KMS-11 (cell line): Measurements from ENCODE around the gene CPNE8.

Experiments used
- H2AFZ ChIP-seq: fragments of 200-600 bp; sonication (generic); 2 replicates; pipeline ENCODE4 v1.6.1; 2016; ENCODE audit warnings: antibody characterized with exemption, mixed run types, low read depth
- H3K27ac ChIP-seq: fragments of 200-600 bp; sonication (generic); 2 replicates; pipeline ENCODE4 v1.6.1; 2016; ENCODE audit warnings: mild to moderate bottlenecking, mixed run types
- H3K27me3 ChIP-seq: fragments of 200-600 bp; sonication (generic); 2 replicates; pipeline ENCODE4 v1.6.1; 2017; ENCODE audit warnings: mild to moderate bottlenecking, low read depth, mixed run types, moderate library complexity; ENCODE audit not compliant: insufficient read depth
- H3K36me3 ChIP-seq: fragments of 200-600 bp; sonication (generic); 2 replicates; pipeline ENCODE4 v1.6.1; 2017; ENCODE audit warnings: mild to moderate bottlenecking, mixed run types; ENCODE audit not compliant: insufficient read depth
- H3K4me1 ChIP-seq: fragments of 200-600 bp; sonication (generic); 2 replicates; pipeline ENCODE4 v1.6.1; 2016; ENCODE audit warnings: mild to moderate bottlenecking, low read depth, mixed run types; ENCODE audit not compliant: poor library complexity, severe bottlenecking
- H3K4me2 ChIP-seq: fragments of 200-600 bp; sonication (generic); 2 replicates; pipeline ENCODE4 v1.7.0; 2016; ENCODE audit warnings: mild to moderate bottlenecking, mixed run types
- H3K4me3 ChIP-seq: fragments of 200-600 bp; sonication (generic); IDR thresholded peaks from 2 replicates; pipeline ENCODE4 v1.6.1; 2017; ENCODE audit warnings: low read depth, low read length, mixed read lengths; ENCODE audit not compliant: insufficient read depth
- H3K79me2 ChIP-seq: fragments of 200-600 bp; sonication (generic); 2 replicates; pipeline ENCODE4 v1.6.1; 2016; ENCODE audit warnings: low read depth, mixed run types; ENCODE audit not compliant: insufficient read depth
- H3K9ac ChIP-seq: fragments of 200-600 bp; sonication (generic); 2 replicates; pipeline ENCODE4 v1.6.1; 2016; ENCODE audit warnings: mild to moderate bottlenecking, mixed run types
- H4K20me1 ChIP-seq: fragments of 200-600 bp; sonication (generic); 2 replicates; pipeline ENCODE4 v1.6.1; 2016; ENCODE audit warnings: mild to moderate bottlenecking, mixed run types; ENCODE audit not compliant: insufficient read depth
- TF ChIP-seq, protein P1 (sequence below): fragments of 200-600 bp; sonication (generic); conservative IDR thresholded peaks from 2 replicates; pipeline ENCODE4 v1.6.1; 2017; ENCODE audit warnings: low read depth, mild to moderate bottlenecking, antibody characterized with exemption, low read length, moderate library complexity, mixed read lengths

The CPNE8 gene

DNA sequence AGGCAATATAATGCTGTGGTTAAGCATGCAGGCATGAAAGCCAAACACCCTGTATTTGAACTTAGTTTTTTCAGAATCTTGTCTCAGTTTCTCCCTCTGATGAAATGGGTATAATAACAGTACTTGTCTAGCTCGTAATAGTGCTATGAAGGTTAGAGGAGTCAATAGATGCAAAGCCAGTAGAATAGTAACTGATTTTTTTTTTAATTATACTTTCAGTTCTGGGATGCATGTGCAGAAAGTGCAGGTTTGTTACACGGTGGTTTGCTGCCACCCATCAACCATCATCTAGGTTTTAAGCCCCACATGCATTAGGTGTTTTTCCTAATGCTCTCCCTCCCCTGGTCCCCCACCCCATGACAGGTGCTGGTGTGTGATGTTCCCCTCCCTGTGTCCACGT, 87.4 kb downstream of the CPNE8 start:
- Histone ChIP-seq H3K27ac (no peak overlapping the region), H3K79me2 (no peaks in the 10 kb centered on the region), H2AFZ (no peak overlapping the region), H3K4me2 (no peak overlapping the region), H3K4me3 (no peak overlapping the region), H3K27me3 (no peaks in the 10 kb centered on the region), H3K9ac (no peak overlapping the region), H4K20me1 (no peaks in the 10 kb centered on the region), H3K36me3 (no peaks in the 10 kb centered on the region), H3K4me1 (no peaks in the 10 kb centered on the region)
- TF ChIP-seq, protein P1, sequence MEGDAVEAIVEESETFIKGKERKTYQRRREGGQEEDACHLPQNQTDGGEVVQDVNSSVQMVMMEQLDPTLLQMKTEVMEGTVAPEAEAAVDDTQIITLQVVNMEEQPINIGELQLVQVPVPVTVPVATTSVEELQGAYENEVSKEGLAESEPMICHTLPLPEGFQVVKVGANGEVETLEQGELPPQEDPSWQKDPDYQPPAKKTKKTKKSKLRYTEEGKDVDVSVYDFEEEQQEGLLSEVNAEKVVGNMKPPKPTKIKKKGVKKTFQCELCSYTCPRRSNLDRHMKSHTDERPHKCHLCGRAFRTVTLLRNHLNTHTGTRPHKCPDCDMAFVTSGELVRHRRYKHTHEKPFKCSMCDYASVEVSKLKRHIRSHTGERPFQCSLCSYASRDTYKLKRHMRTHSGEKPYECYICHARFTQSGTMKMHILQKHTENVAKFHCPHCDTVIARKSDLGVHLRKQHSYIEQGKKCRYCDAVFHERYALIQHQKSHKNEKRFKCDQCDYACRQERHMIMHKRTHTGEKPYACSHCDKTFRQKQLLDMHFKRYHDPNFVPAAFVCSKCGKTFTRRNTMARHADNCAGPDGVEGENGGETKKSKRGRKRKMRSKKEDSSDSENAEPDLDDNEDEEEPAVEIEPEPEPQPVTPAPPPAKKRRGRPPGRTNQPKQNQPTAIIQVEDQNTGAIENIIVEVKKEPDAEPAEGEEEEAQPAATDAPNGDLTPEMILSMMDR, result no peak

DNA sequence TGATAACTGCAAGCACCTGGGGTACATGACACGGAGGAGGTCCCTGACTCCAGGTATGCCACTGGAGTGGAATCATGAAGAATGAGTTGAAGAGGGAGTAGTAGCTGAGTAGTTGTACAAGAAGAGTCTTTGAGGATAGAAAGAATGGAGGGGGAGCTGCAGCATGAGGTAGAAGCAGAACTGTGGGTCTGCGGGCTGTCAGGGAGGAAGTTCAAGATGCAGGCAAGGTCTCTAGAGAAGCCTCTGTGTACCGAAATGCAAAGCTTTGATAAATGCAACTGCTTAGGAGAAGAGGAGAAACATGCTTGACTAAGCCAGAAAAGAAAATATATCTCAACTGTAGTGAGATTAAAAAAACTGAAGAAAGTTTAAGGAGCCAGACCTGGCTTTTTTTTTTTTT, 91.5 kb downstream of the CPNE8 start:
- Histone ChIP-seq H2AFZ (no peak overlapping the region), H3K36me3 (no peaks in the 10 kb centered on the region), H3K4me1 (no peaks in the 10 kb centered on the region), H4K20me1 (no peaks in the 10 kb centered on the region), H3K79me2 (no peaks in the 10 kb centered on the region), H3K27me3 (no peaks in the 10 kb centered on the region), H3K9ac (no peak overlapping the region), H3K4me3 (no peak overlapping the region), H3K27ac (no peak overlapping the region), H3K4me2 (no peak overlapping the region)
- TF ChIP-seq, protein P1, result no peak

DNA sequence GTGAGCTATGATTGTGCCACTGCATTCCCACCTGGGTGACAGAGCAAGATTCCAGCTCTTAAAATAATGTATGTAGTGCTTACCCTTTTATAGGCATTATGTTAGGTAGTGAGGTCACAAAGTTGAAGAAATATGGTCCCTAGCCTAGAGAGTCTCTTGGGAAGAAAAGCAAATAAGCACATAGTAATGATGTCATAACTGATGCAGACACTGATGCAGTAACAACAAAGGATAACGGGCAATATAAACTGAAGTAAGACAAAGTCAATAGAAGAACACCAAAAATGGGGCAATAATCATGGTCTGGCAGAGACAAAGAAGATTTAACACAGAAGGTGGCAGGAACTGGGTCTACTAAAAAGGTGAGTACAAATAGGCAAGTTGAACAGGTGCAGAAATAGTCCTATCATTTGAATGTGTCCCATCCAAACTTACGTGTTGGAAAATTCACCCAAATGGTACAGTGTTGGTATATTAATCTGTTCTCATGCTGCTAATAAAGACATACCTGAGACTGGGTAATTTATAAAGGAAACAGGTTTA, 93.5 kb downstream of the CPNE8 start:
- H2AFZ ChIP-seq, result no peak overlapping the region
- no peak overlapping the region for H3K4me2 ChIP-seq
- H3K27ac ChIP-seq, result no peak overlapping the region
- H3K9ac ChIP-seq, result no peak overlapping the region
- TF ChIP-seq, protein P1, result no peak
- H3K36me3 ChIP-seq, result no peaks in the 10 kb centered on the region
- H3K4me3 ChIP-seq, result no peak overlapping the region
- H3K27me3 ChIP-seq, result no peaks in the 10 kb centered on the region
- H3K79me2 ChIP-seq, result no peaks in the 10 kb centered on the region
- H4K20me1 ChIP-seq, result no peaks in the 10 kb centered on the region
- no peaks in the 10 kb centered on the region for H3K4me1 ChIP-seq

DNA sequence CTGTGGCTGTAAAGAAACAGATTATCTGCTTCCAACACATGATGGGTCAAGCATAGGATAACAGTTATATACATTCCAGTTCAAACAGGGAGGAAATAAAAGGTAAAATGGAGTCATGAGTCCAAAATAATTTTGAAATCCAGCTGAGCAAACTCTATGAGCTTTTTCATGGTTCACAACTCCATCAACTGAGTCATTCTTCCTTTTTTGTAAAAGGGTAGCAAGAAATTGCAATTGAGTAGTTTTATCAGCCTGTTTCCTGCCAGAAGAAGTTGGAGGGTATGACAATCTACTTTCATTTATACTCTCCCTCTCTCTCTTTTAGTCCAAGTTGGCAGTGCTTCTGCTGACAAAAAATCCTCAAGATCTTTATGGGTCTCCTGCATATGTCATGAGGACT, 95.6 kb downstream of the CPNE8 start:
- Histone ChIP-seq H3K79me2 (no peaks in the 10 kb centered on the region), H3K4me2 (no peak overlapping the region), H4K20me1 (no peaks in the 10 kb centered on the region), H3K4me3 (no peak overlapping the region), H3K9ac (no peak overlapping the region), H3K36me3 (no peaks in the 10 kb centered on the region), H3K27ac (no peak overlapping the region), H2AFZ (no peak overlapping the region), H3K4me1 (no peaks in the 10 kb centered on the region), H3K27me3 (no peaks in the 10 kb centered on the region)
- TF ChIP-seq, protein P1, result no peak

DNA sequence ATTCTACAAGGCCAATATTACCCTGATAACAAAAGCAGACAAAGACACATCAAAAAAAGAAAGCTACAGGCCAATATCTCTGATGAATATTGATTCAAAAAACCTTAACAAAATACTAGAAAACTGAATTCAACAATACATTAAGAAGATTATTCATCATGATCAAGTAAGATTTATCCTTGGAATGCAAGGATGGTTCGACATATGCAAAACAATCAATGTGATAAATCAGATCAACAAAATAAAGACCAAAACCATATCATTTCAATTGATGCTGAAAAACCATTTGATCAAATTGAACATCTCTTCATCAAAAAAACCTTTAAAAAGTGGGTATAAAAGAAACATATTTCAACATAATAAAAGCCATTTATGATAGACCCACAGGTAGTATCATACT, 117.3 kb downstream of the CPNE8 start:
- no peak overlapping the region for H3K27ac ChIP-seq
- no peak overlapping the region for H3K4me2 ChIP-seq
- no peaks in the 10 kb centered on the region for H3K79me2 ChIP-seq
- H3K9ac ChIP-seq, result no peak overlapping the region
- no peaks in the 10 kb centered on the region for H4K20me1 ChIP-seq
- TF ChIP-seq, protein P1, result no peak
- no peaks in the 10 kb centered on the region for H3K4me1 ChIP-seq
- no peaks in the 10 kb centered on the region for H3K27me3 ChIP-seq
- no peak overlapping the region for H3K4me3 ChIP-seq
- no peaks in the 10 kb centered on the region for H3K36me3 ChIP-seq
- no peak overlapping the region for H2AFZ ChIP-seq
